AG10803 (cell line): ENCODE results near the gene RIMKLB.
"Not testable (repeated sequence)": the region's sequence is repeated elsewhere in the genome, so short reads cannot be mapped to it uniquely, and the experiment has no call there.

ENCODE experiments used
- DNase-seq: peaks from one replicate; pipeline ENCODE4 v3.0.0; 2010; ENCODE audit warnings: low read depth
- H3K4me3 ChIP-seq: 2 replicates; pipeline ENCODE4 v1.5.1; 2011; ENCODE audit warnings: mild to moderate bottlenecking, low read length, control low read depth
- TF ChIP-seq, protein P1 (sequence below): conservative IDR thresholded peaks from 2 replicates; pipeline ENCODE4 v1.5.1; 2011; ENCODE audit warnings: mild to moderate bottlenecking, low read length, control low read depth, inconsistent platforms

RIMKLB gene

GRCh38 chr12:8734873-8735381, 37.1 kb downstream of the RIMKLB start:
- DNase-seq, result peak; percentile 8

GRCh38 chr12:8742501-8742900, 44.7 kb downstream of the RIMKLB start:
- TF ChIP-seq, protein P1, sequence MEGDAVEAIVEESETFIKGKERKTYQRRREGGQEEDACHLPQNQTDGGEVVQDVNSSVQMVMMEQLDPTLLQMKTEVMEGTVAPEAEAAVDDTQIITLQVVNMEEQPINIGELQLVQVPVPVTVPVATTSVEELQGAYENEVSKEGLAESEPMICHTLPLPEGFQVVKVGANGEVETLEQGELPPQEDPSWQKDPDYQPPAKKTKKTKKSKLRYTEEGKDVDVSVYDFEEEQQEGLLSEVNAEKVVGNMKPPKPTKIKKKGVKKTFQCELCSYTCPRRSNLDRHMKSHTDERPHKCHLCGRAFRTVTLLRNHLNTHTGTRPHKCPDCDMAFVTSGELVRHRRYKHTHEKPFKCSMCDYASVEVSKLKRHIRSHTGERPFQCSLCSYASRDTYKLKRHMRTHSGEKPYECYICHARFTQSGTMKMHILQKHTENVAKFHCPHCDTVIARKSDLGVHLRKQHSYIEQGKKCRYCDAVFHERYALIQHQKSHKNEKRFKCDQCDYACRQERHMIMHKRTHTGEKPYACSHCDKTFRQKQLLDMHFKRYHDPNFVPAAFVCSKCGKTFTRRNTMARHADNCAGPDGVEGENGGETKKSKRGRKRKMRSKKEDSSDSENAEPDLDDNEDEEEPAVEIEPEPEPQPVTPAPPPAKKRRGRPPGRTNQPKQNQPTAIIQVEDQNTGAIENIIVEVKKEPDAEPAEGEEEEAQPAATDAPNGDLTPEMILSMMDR, result no peak
- DNase-seq, result peak; percentile 84

More at GRCh38 chr12:8734873-8735381, 37.1 kb downstream of the RIMKLB start:
- TF ChIP-seq, protein P1, result no peak
- H3K4me3 ChIP-seq, result no peak overlapping the region

DNA sequence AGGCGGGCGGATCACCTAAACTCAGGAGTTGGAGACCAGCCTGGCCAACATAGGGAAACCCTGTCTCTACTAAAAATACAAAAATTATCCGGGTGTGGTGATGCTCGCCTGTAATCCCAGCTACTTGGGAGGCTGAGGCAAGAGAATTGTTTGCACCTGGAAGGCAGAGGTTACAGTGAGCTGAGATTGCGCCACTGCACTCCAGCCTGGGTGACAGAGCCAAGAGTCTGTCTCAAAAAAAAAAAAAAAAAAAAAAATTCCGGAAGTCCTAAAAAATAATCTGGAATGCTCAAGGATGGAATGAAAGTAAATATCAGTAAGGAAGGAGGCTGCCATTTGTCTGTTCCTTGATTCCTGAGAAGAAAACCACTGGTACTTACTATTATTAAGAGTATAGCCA, 45.3 kb downstream of the RIMKLB start:
- not testable (repeated sequence) for H3K4me3 ChIP-seq, DNase-seq

More at GRCh38 chr12:8742501-8742900, 44.7 kb downstream of the RIMKLB start:
- H3K4me3 ChIP-seq, result no peak overlapping the region

DNA sequence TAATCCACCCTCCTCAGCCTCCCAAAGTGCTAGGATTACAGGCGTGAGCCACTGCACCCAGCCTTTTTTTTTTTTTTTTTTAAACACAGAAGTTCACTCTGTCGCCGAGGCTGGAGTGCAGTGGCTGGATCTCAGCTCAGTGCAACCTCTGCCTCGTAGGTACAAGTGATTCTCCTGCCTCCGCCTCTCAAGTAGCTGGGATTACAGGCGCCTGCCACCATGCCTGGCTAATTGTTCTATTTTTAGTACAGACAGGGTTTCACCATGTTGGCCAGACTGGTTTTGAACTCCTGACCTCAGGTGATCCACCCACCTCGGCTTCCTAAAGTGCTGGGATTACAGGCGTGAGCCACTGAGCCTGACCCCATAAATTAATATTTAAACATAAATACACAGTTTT, 47.8 kb downstream of the RIMKLB start:
- not testable (repeated sequence) for DNase-seq, H3K4me3 ChIP-seq

DNA sequence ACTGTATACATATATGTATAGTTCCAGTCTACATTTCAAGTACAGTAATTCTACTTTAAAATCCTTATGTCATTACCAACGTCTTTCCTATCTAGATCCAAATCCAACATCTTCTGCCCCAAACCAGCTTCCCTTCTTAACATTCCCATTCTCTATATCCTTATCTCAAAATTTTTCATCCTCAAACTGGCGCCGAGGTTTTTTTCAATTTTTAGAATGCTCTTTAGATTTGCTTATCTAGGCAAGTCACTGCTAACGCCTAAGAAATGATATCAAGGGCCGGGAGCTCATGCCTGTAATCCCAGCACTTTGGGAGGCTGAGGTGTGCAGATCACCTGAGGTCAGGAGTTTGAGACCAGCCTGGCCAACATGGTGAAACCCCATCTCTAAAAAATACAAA, 48.3 kb downstream of the RIMKLB start:
- TF ChIP-seq, protein P1, result no peak
- DNase-seq, result no peak
- no peak overlapping the region for H3K4me3 ChIP-seq

- not testable (repeated sequence) for DNase-seq, H3K4me3 ChIP-seq
Measured at GRCh38 chr12:8760076-8760475, 62.3 kb downstream of the RIMKLB start.

DNA sequence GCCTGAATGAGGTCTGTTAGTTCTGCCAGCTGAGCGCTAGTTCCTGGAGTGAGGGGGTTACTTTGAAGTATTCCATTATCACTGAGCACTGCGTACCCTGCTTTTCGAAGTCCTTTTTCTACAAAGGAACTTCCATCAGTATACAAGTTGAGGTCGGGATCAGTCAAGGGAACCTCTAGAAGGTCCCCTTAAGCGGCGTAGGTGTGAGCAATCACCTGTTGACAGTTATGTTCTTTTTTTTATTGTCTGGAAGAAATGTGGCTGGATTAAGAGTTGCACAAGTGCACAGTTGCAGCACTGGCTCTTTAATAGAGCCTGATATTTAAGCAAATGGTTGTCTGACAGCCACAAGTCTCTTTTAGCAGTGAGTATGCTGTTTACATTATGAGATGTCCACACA, 64.9 kb downstream of the RIMKLB start:
- not testable (repeated sequence) for H3K4me3 ChIP-seq, DNase-seq

- not testable (repeated sequence) for DNase-seq, H3K4me3 ChIP-seq
Measured at GRCh38 chr12:8766121-8766520, 68.3 kb downstream of the RIMKLB start.

DNA sequence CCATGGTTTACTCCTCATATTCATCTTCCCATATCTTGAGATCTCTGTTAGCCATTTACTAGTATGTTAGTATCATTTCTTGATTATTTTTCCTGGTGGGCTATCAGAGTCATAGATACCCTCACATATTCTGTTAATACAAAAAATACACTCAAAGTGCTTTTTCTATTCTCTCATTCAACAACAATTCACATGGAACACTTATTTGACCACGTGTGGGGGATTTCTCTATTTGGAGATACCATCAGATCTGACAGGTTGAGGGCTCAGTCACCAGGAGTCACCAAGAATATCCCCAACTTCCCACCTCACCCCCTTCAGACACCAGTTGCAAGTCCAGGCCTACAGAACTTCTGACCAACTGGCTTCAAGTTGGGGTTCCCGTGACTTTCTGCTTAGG, 72.7 kb downstream of the RIMKLB start:
- H3K4me3 ChIP-seq, result no peak overlapping the region
- no peak for DNase-seq
- TF ChIP-seq, protein P1, result no peak

- TF ChIP-seq, protein P1, result no peak
- no peak for DNase-seq
- no peak overlapping the region for H3K4me3 ChIP-seq
Measured at GRCh38 chr12:8771072-8771471, 73.3 kb downstream of the RIMKLB start.
